Uterus (tissue), 2 donors: ENCODE results near the gene LNPK.

Experiments
- POLR2A ChIP-seq, 2 donors: fragments of 450-650 bp; IDR thresholded peaks; one replicate each; pipeline ENCODE4 v1.6.1; 2016; ENCODE audit warnings: antibody characterized with exemption in 2 of 2, mild to moderate bottlenecking in 1 of 2, moderate library complexity in 1 of 2
- TF ChIP-seq, protein P1 (sequence below), 4 experiments: fragments of 200-600 bp in 2 of 4; fragments of 450-650 bp in 2 of 4; sonication (generic) in 2 of 4; IDR thresholded peaks; one replicate each; pipeline ENCODE4 v1.5.1; 2016 to 2019; ENCODE audit warnings: antibody characterized with exemption in 4 of 4, mild to moderate bottlenecking in 2 of 4, moderate library complexity in 1 of 4

DNA sequence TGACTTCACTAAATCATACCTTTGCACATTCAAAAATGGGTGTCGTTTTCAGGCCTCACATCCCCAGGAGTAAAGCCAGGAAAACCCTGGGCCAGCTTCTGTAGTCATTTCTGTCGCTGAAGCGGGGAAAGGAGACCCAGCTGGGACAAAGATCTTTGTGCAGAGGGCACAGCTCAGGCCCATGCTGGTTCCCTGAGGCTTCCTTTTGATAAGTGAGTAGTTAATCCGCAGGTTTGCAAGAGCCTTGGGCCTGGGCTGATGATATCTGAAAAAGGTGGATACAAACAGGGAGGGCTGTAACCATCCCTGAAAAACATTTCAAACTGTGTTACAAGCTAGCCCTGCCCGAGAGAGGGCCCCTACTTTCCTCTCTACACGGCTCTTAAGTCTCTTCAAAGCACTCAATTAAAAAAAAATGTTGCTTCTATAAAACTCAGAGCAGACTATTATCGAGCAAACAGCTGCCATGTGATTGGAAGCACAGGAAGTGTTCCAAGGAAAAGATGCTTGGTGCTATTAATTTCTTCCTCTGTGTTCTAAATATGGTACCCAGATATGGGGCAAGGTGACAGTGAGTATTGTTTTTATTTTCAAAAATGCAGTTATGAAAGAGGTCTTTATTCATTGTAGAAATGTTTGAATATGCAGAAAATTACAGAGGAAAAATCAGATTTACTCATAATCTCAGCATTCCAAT is 117.2 kb downstream of the LNPK start:
- TF ChIP-seq, protein P1, sequence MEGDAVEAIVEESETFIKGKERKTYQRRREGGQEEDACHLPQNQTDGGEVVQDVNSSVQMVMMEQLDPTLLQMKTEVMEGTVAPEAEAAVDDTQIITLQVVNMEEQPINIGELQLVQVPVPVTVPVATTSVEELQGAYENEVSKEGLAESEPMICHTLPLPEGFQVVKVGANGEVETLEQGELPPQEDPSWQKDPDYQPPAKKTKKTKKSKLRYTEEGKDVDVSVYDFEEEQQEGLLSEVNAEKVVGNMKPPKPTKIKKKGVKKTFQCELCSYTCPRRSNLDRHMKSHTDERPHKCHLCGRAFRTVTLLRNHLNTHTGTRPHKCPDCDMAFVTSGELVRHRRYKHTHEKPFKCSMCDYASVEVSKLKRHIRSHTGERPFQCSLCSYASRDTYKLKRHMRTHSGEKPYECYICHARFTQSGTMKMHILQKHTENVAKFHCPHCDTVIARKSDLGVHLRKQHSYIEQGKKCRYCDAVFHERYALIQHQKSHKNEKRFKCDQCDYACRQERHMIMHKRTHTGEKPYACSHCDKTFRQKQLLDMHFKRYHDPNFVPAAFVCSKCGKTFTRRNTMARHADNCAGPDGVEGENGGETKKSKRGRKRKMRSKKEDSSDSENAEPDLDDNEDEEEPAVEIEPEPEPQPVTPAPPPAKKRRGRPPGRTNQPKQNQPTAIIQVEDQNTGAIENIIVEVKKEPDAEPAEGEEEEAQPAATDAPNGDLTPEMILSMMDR (IDR thresholded peaks at IDR 0.05): no peak
- no peak for TF ChIP-seq POLR2A (IDR thresholded peaks at IDR 0.05)
